Effector CD8-positive, alpha-beta T cell (primary cell): ENCODE results near the gene MCM9.
A peak's percentile ranks its signal among the peaks of the same experiment; 100 is the strongest.

Experiments used
- DNase-seq: peaks from one replicate; lab custom pipeline; 2025; lab: John Stamatoyannopoulos, UW

Gene MCM9

DNA sequence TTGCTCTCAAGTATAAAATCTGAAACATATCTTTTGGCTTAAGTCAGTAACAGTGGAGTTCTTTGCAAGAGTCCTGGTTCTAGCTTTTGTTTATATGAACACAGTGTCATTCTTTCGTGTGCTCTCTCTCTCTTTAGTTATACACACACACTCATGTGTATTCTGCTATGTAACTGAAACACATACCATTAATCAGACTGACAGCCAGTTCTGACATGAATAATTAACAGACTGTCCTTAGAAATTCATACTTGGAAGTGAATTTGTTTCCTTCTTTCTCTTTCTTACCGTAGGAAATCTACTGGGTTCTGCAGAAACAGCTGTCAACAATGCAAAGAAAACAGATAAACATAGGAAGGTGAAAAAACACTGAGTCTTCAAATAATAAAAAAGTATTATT lies 2.5 kb downstream of the MCM9 start:
- no peak for DNase-seq

DNA sequence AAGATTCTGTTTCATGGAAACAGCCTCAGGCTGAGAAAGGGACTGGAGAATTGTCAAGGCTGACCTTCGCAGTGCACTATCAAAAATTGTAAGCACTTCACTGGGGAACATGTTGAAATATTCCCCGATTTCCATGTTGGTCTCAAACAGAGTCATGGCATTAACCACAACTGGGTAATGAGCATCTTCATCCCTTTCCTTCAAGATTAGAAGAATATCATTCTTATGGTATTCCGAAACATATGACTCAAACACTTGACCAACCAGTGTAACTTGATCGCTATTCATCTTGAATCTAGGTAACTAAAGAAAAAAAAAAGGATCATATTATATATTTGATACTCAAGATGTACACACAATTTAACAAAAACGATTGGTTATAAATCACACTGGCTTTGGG lies 3.5 kb downstream of the MCM9 start:
- DNase-seq, result no peak

DNA sequence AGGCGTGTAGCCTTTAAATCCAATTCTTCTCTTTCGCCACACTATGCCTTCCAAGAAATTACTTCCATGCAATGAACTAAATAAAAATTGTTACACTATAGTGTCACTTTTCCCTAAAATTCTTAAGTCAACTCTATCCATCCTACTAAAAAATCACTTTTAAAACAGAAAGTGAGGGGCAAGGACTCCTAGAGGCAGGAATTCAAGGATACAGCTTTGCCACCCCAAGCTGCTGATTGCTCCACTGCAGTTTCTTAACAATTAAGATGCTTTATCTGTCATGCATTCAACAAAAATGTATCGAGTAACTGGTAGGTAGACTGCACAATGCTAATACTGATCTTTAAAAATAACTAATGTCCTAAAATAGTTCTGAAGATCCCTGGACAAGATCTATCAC lies 4.3 kb downstream of the MCM9 start:
- no peak for DNase-seq

DNA sequence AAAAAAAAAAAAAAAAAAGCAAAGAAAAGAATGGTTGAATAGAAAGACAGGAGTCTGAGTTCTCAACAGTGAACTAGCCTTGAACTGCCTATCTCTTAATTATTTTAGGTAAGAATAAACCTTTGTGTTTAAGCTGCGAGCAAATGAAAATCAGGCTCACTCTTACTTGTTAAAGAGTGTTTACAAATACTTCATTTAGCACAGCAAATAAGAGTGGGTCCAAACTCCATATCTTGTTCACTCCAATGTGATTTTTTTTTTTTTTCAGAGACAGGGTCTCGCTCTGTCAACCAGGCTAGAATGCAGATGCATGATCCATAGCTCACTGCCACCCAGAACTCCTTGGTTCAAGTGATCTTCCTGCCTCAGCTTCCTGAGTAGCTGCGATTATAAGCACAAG lies 11.9 kb downstream of the MCM9 start:
- no peak for DNase-seq

DNA sequence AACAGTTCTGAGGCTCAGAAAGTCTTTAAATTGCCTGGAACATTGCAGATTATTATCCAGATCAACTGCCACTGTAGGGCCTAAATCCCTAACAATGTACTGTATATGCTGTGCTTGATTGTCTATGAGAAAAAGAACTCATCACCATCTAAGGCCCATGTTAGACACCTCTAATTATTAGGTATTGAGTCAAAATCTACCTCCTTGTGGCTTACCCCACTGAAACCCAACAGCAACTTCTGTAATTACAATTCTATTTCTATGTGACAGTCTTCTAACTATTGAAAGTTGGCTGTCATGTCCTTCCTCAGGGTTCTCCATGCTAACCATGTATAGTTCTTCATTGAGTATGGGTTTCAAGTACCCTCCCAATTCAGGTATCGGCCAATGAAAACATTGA lies 13.9 kb downstream of the MCM9 start:
- no peak for DNase-seq

DNA sequence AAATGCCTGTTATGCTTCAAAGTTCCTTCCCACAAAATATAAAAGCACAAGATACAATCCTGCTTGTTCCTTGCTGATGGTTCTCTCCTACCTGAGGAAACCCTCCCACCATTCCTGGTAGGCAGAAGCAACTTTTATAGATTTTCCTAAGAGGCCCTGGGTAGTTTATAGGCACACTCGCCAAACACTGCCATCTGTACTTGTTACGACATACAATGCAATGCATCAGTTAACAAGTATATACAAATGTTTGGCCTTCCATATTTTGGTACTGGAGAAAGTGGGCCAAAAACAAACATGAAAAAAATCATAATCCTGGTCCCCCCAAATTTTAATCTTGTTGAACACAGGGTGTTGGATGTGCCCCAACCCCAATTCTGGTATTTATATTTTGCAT lies 16.6 kb downstream of the MCM9 start:
- no peak for DNase-seq

DNA sequence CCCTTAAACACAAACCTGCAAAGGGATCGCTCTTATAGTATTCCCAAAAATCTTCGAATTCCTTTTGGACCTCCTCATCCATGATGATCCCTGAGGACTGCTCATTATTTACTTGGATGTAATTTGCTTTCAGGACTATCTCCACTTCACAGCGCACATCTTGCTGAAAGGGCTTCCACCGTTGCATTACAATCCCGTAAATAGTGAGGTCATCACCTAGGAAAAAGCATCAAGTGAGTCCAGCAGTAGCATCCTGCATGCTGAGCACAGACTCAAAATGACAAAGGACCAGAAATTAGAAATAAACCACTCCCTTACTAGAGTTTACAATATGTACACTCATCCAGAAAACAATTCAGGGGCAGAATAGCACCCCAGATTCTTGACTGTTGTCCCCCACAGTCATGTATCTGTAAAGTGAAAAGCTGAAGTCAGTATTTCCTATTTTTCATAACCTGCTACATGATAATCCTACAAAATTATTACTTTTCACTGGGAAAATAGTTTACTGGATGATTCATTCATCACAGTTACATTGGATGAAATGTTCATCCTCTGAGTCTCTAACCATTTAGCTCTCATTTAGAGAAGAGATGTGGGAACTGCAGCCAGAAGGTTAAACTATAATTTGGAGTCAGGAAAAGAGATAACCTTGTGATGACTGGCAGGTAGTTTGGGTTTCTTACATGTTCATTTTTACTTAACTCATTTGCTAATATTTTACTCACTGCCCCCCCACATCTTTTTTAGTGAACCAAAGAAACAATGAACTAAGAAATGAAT lies 17.2 kb downstream of the MCM9 start:
- no peak for DNase-seq

DNA sequence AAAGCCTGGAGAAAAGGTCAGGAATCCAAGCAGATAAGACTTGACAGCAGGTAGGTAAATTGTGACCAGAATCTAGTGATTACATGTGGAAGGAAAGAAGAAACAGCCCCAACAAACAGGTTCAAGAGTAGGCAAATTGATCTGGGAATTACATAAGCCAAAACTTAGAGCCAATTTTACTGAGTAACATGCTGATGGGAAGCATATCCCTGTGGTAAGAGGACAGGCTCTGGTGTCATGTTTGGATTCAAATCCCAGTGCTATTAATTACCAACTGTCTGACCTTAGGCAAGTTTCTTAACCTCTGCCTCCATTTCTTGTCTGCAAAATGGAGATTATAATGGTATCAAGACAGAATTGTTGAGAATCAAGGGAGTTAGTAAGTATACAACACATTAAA lies 20.4 kb downstream of the MCM9 start:
- DNase-seq, result no peak

DNA sequence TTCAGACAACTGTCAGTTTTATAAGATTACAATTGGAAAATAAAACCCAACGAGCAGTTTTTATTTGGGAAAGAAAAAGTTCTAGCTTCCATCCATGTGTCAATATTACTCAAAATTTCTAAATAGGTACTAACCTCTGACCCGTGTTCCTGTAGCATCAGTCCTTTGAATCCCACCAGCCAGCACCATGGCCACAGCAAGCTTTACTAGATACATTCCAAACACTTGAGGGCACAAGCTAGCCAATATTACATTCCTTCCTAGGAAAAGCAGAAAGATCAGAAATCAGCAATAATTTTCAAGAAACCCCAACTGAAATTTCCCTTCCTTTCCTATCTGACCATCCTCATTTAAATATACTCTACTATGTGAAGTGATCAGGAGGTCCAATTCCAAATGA lies 21.8 kb downstream of the MCM9 start:
- no peak for DNase-seq

DNA sequence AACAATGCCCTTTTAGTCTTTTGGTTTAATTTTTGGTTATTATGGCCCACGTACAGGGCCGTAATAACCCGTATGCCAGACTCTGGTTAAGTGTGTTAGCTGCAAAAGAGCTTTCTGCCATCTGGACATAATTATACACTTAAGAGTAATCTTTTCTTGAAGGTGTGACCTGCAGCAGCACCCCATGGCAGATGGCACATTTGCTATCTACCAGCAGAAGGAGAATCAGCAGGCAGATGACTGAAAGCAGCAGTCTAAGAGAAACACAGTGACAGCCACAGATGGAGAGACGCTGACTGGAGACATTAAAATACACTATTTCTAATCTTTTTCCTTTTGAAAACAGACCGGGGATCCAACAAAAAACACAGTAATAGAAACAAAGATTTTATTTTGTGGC lies 22.3 kb downstream of the MCM9 start:
- DNase-seq, result no peak

DNA sequence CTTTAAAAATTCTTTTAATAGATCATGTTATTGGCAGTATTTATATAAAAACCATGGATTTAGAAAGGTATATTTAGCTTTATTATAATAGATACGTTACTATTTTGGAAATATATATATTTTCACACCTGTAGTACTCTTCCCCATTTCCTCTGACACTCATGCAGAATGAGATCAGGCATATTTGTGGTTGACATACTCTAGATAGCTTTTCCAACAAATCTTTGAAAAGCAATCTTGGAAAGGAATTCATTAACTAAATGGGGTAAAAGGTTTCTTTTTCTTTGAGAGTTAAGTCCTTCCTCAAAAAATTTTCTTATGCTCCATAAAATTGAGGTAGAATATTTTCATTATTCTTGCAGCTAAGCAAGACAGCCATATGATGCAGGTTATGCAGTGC lies 26.5 kb downstream of the MCM9 start:
- DNase-seq, result no peak

DNA sequence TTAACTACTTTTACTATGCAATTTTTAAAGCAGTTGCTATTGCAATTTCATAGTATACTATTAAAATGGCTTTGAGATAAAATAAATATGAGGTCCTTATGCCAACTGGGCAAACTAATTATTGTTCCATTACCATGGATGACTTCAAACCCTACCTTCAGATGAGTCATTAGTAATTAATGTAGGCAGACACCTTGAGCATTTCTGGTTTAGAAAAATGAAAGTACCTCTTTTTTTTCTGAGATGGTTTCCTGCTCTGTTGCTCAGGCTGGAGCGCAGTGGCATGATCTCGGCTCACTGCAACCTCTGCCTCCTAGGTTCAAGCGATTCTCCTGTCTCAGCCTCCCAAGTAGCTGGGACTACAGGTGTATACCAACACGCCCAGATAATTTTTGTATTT lies 29.1 kb downstream of the MCM9 start:
- no peak for DNase-seq

DNA sequence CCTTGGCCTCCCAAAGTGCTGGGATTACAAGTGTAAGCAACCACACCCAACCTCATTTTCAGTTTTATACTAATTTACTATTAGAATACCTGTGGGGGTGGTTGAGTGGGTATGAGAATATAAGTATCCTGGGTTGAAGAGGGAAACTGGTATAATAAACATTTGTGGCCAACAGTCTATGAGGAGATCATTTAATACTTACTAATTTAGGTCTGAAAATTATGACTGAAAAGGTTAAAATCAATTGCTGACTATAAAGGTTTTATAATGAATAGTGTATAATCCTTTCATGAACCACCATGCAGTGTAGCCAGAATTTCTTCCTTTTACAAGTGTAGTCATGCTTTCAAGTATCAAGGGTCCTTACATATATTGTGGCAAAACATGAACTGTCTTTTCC lies 29.9 kb downstream of the MCM9 start:
- DNase-seq, result no peak

DNA sequence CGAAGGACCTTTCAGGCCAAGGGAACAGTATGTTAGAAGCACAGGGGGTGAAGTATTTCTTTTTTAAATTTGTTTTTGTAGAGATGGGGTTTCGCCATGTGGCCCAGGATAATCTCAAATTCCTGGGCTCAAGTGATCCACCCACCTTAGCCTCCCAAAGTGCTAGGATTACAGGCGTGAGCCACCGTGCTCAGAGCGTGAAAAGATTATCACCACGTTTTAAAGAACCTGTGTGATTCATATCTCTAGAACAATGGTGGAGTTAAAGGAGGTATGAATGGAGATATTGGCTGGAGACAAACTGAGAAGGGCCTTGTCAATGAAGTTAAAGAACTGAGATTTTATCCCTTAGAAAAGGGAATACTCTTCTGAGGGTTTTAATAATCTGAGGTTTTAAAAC lies 31.3 kb downstream of the MCM9 start:
- DNase-seq, result no peak

DNA sequence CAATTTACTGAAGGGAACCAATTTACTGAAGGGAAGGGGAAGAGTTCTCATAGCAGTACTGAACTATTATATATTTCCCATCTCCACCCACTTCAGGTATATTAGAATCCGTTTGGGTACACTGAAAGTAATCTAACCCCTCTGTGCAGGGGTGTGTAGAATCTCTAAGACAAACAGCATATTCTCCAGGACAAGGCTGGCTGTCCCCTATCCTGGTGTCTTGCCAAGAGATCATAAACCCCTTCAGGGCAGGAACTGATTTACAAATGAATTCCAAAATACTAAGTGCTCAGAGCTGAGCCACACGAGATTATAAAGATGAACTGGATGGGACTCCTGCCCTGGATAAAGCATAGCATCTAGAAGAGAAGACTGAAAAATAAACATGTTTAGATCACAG lies 31.8 kb downstream of the MCM9 start:
- DNase-seq, result no peak

DNA sequence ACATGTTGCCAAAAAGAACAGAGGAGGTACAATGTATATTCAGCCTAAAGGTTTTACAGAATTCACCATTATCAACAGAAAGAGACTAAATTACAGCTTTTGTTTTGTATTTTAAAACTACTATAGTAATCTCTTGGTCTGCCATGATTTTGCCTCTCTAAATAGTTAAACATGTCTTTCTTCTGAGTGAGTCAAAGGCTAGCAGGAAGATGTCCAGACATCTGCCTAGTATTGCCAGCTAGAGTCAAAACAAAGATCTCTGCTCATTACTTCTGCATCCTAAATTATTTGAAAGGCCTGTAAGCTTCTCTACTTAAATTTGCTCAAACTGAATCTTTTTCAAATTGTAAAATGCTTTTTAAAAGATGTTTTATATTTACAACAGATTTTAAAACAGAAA lies 32.2 kb downstream of the MCM9 start:
- no peak for DNase-seq

DNA sequence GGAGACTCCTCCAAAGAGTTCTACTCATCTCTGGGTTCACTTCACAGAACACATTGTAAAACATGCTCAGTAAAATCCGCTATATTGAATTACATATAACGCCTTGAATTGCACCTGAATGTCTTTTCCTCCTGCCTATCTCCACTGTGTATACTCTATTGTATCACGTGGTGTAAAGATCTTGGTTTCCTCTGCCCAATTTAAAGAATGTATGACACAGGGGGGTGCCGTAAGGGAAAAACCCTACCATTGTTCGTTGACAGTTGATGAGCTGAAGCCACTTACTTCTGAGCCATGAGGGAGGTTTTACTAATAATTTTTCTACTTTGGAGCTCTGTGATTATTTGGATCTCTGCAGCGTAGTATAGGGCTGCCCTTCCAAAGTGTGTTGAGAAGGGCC lies 35.0 kb downstream of the MCM9 start:
- no peak for DNase-seq

DNA sequence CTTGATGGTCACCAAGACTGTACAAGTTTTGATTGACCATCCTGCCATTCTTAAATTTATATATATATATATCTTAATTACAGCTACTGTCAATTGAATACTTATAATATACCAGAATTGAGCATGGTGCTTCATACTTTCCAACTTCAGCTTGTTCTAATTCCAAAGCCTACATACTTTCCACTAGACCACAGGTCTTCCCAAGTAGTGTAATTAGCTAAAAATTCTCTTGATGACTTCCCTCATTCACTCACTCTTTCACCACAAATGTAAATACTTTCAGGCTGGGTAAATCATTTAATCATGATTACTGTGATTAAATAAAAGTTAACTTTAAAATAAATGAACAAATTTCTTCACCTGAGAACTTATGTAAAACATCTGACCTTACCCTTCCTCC lies 37.6 kb downstream of the MCM9 start:
- DNase-seq, result no peak

DNA sequence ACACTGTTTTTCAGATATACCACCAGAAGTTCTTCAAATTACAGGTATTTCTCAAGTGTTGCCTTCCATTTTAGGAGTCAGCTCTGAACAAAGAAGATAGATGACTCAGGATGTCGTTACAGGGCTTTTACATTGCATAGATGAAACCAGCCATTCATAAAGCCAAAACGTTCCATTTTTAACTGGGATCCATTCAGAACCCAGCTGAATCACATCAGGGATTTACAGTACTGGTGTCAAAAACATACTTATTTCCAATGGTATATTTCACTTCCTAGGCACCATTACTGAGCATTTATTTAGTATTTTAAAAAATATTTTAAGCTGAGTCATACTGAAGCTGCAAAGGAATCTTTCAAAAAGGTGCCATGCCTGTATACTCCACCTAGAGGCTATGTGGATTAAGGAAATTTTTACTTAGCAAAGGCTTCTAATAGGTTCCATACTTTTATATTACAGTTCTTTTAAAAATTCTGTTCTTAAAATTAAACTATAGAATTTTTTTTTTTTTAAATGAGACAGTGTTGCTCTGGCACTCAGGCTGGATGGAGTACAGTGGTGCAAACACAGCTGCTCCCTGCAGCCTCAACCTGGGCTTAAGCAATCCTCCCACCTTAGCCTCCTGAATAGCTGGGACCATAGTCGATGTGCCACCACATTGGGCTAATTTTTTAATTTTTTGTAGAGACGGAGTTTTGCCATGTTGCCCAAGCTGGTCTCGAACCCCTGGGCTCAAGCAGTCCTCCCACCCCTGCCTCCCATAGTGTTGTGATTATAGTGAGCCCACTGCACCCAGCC lies 38.4 kb downstream of the MCM9 start:
- DNase-seq, result no peak

DNA sequence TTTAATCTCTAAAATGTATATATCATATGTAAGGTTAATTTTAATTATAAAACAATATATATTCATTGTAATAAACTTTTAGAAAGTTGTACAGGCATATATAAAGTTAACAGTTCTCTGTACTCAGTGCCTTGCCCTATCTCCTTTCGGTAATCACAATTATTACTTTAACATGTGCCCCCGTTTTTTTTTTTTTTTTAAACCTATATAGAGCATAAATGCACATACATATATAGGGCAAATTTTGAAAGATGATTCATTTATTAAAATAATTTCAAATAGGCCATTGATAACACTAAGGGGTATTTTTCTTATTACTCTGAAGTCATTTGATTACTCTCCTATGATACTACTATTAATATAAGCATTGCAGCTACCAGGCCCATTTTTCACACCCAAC lies 39.1 kb downstream of the MCM9 start:
- DNase-seq, result no peak

DNA sequence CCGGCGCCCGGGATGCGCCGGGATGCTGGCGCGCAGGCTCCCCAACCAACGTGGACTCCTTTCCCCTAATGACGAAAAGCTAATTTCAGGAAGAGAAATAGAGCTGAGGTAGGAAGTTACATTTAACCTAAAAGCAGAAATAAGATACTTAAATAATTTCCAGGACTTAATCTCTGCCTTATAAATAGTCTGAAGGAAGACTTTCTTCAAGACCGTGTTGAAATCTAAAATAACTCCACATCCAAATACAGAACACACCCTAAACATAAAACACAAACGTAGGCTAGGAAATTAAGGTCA lies 39.7 kb downstream of the MCM9 start:
- DNase-seq, result no peak

DNA sequence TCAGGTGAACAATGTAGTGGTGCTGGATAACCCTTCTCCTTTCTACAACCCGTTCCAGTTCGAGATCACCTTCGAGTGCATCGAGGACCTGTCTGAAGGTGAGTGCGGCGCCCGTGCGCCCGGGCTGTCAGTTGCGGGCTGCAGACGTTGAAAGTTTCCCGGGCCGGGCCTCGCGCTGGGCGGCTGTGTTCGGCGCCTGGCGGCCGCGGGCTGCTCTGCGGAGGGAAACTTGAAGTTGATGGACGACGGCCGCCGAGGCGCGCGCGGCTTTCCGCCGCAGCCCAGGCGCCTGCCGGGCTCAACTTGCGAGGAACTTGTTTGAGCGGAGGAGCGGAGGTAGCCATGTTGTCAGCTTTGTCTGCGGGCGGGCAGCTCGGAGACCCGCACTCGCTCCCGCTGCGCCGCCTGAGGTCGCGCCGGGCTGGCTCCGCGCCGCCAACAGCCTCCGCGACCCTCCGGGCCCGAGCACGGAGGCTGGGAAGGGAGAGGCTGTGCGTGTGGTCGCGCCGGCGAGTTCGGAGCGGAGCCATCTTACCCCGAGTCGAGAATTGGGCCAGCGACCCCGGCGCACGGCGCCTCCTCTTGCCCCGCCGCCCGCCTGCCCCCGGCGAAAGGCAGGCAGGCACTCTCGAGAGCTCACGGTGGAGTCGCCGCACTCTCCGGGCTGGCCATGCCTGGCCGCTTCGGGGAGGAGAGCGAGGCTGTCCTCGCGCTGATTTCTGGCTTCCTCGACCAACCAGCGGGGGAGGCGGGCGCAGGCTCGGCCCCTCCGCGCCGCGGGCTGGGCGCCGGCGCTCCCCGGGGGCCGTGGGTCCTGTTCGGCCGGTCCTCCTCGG lies 40.3 kb downstream of the MCM9 start:
- DNase-seq, result peak; percentile 38
